GM12892 (cell line): ENCODE measurements around the gene EPN1.

ENCODE experiments used
- DNase-seq: peaks from one replicate; pipeline ENCODE4 v3.0.0; 2011; ENCODE audit not compliant: insufficient read length
- FAIRE-seq: peaks from 2 replicates; lab custom pipeline; 2011; peaks lifted over from hg19 to GRCh38; lab: Jason Lieb, UNC
- POLR2A ChIP-seq: IDR thresholded peaks from 2 replicates; pipeline ENCODE4 v1.6.1; 2011; ENCODE audit warnings: low read depth, low read length, control low read depth
- POLR2AphosphoS5 ChIP-seq: IDR thresholded peaks from 2 replicates; pipeline ENCODE4 v1.6.1; 2011; ENCODE audit warnings: low read depth, low read length, control low read depth
- TAF1 ChIP-seq: IDR thresholded peaks from 2 replicates; pipeline ENCODE4 v1.6.1; 2011; ENCODE audit warnings: low read depth, mild to moderate bottlenecking, control low read depth, low read length, borderline replicate concordance

The EPN1 gene

GRCh38 chr19:55649268-55650125 is 25.5 kb upstream of the EPN1 start:
- FAIRE-seq, result peak; percentile 17
- no peak for TF ChIP-seq POLR2A
- TF ChIP-seq TAF1, result no peak
- no peak for DNase-seq

GRCh38 chr19:55650126-55650557 is 24.9 kb upstream of the EPN1 start:
- peak; percentile 44 for FAIRE-seq
- no peak for DNase-seq
- TF ChIP-seq POLR2A (no peak), POLR2AphosphoS5 (no peak), TAF1 (no peak)

- TF ChIP-seq POLR2A (no peak), TAF1 (no peak), POLR2AphosphoS5 (no peak)
- no peak for FAIRE-seq
- no peak for DNase-seq
Measured at GRCh38 chr19:55650602-55651230, 24.3 kb upstream of the EPN1 start.

- FAIRE-seq (no peak), DNase-seq (no peak)
- TF ChIP-seq POLR2A, result no peak
- no peak for TF ChIP-seq TAF1
- no peak for TF ChIP-seq POLR2AphosphoS5
Measured at GRCh38 chr19:55651236-55651635, 23.8 kb upstream of the EPN1 start.

GRCh38 chr19:55652311-55653128 is 22.5 kb upstream of the EPN1 start:
- no peak for DNase-seq
- FAIRE-seq, result no peak
- TF ChIP-seq POLR2AphosphoS5 (no peak), TAF1 (no peak), POLR2A (no peak)

- TF ChIP-seq POLR2A, result peak; percentile 73
- peak; percentile 77 for TF ChIP-seq POLR2AphosphoS5
- TF ChIP-seq TAF1, result 0 out of 2 replicates have a peak, but pooled peaks have one; percentile 3
- DNase-seq (peak; percentile 94), FAIRE-seq (peak; percentile 99)
Measured at GRCh38 chr19:55653651-55654322, 21.2 kb upstream of the EPN1 start.

GRCh38 chr19:55654323-55654867 is 20.6 kb upstream of the EPN1 start:
- FAIRE-seq (no peak), DNase-seq (peak; percentile 75)
- TF ChIP-seq POLR2A, result no peak
- TF ChIP-seq TAF1, result no peak
- no peak for TF ChIP-seq POLR2AphosphoS5

GRCh38 chr19:55654868-55655647 is 20.0 kb upstream of the EPN1 start, which contains the start of gene U2AF2:
Gene U2AF2 (plus strand): TSS chr19:55655035. CDS start chr19:55655105, 70 bp downstream.
- FAIRE-seq (no peak), DNase-seq (peak; percentile 80)
- peak; percentile 79 for TF ChIP-seq POLR2AphosphoS5
- TF ChIP-seq TAF1, result peak; percentile 24
- TF ChIP-seq POLR2A, result peak; percentile 79

- FAIRE-seq, result no peak
- TF ChIP-seq POLR2A (no peak), TAF1 (0 out of 2 replicates have a peak, but pooled peaks have one; percentile 53), POLR2AphosphoS5 (no peak)
- DNase-seq, result no peak
Measured at GRCh38 chr19:55655648-55656040, 19.4 kb upstream of the EPN1 start.

GRCh38 chr19:55656552-55656951 is 18.5 kb upstream of the EPN1 start:
- FAIRE-seq, result peak; percentile 74
- TF ChIP-seq TAF1 (no peak), POLR2A (no peak)
- no peak for DNase-seq
